Measurements from ENCODE around the gene MC4R.

Gene MC4R

DNA sequence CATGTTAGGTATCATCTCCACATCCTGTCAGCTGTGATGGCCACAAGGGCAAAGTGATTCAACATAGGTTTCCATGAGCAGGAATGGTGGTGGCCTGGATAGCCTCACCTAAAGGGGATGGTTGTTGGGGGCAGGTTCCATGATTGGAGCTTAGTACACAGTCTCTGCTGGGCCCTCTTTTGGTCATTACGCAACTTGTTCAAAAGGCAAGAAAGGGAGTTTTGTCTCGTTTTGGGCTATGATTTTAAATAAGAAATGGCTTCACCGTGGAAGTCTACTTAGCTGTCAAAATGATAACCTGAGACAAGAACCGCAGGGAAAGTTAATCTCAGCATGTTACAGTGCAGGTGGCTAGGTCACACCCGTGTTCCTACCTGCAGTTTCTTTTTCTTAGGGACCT lies 13.1 kb upstream of the MC4R start:
- H3K4me3 ChIP-seq (ENCODE audit: low read depth, low read length), result no peak overlapping the region
- no peaks in the 10 kb centered on the region for H3K9me3 ChIP-seq (ENCODE audit: control insufficient read depth, insufficient read depth, low read depth, low read length)
- no peak overlapping the region for H3K9ac ChIP-seq (ENCODE audit: low read length)
- H3K4me1 ChIP-seq (ENCODE audit: control insufficient read depth, insufficient read depth, low read length), result no peaks in the 10 kb centered on the region
- no peak overlapping the region for H3K27ac ChIP-seq (ENCODE audit: low read depth, low read length)
- H3K27me3 ChIP-seq (ENCODE audit: control insufficient read depth, insufficient read depth, low read length), result no peaks in the 10 kb centered on the region
- H3K36me3 ChIP-seq (ENCODE audit: control insufficient read depth, insufficient read depth, low read length), result no peaks in the 10 kb centered on the region

DNA sequence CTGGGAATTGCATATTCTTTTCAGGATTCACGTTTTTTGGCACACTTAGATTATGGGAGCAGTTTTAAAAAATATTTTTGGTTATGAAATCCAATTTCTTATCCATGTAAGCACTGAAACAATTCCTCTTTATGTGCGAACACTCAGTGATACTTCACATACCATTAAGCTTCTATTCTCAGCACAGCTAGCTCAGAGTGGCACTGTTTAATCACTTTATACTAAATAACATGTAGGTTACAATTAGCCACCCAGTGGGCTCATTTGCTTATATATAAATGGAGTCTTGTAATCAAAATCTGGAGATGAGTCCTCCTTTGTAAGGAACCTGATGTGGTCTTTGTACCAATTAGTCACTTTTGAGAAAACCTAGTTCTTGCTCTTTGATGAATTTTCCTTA lies 11.3 kb upstream of the MC4R start:
- no peaks in the 10 kb centered on the region for H3K36me3 ChIP-seq (ENCODE audit: control insufficient read depth, insufficient read depth, low read length)
- H3K9ac ChIP-seq (ENCODE audit: low read length), result no peak overlapping the region
- H3K27ac ChIP-seq (ENCODE audit: low read depth, low read length), result no peak overlapping the region
- H3K4me1 ChIP-seq (ENCODE audit: control insufficient read depth, insufficient read depth, low read length), result no peaks in the 10 kb centered on the region
- no peak overlapping the region for H3K4me3 ChIP-seq (ENCODE audit: low read depth, low read length)
- H3K9me3 ChIP-seq (ENCODE audit: control insufficient read depth, insufficient read depth, low read depth, low read length), result no peaks in the 10 kb centered on the region
- H3K27me3 ChIP-seq (ENCODE audit: control insufficient read depth, insufficient read depth, low read length), result no peaks in the 10 kb centered on the region

GRCh38 chr18:60377778-60378469 lies 5.3 kb upstream of the MC4R start:
- H3K4me1 ChIP-seq (ENCODE audit: control insufficient read depth, insufficient read depth, low read length), result peaks cover 1% of the 10 kb centered on the region; the same call in 1 of the 2 replicates
- no peak overlapping the region for H3K27ac ChIP-seq (ENCODE audit: low read depth, low read length)
- H3K27me3 ChIP-seq (ENCODE audit: control insufficient read depth, insufficient read depth, low read length), result no peaks in the 10 kb centered on the region

DNA sequence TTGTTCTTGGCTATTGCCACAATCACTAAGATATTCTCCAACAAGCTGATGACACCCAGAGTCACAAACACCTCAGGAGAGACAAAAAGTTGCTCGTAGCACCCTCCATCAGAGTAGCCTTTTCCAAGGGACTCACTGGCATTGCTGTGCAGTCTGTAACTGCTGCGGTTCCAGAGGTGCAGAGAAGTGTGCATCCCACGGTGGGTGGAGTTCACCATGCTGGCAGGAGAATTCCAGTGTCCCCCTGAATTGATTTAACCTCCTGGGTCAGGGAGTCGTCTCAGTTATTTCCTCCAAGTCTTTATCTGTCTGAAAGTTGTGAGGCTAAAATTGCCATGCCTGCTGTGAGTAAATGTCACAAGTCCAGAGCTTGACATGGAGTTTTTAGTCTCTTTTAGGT lies 443 bp downstream of the MC4R start:
- H3K9me3 ChIP-seq (ENCODE audit: control insufficient read depth, insufficient read depth, low read depth, low read length), result no peaks in the 10 kb centered on the region
- H3K27ac ChIP-seq (ENCODE audit: low read depth, low read length), result no peak overlapping the region
- H3K27me3 ChIP-seq (ENCODE audit: control insufficient read depth, insufficient read depth, low read length), result no peaks in the 10 kb centered on the region
- no peak overlapping the region for H3K4me3 ChIP-seq (ENCODE audit: low read depth, low read length)
- H3K9ac ChIP-seq (ENCODE audit: low read length), result no peak overlapping the region
- H3K4me1 ChIP-seq (ENCODE audit: control insufficient read depth, insufficient read depth, low read length), result peaks cover 7% of the 10 kb centered on the region
- no peaks in the 10 kb centered on the region for H3K36me3 ChIP-seq (ENCODE audit: control insufficient read depth, insufficient read depth, low read length)

More at GRCh38 chr18:60377778-60378469, 5.3 kb upstream of the MC4R start:
- no peak overlapping the region for H3K4me3 ChIP-seq (ENCODE audit: low read depth, low read length)
- H3K36me3 ChIP-seq (ENCODE audit: control insufficient read depth, insufficient read depth, low read length), result no peaks in the 10 kb centered on the region
- H3K9me3 ChIP-seq (ENCODE audit: control insufficient read depth, insufficient read depth, low read depth, low read length), result no peaks in the 10 kb centered on the region
- no peak overlapping the region for H3K9ac ChIP-seq (ENCODE audit: low read length)

DNA sequence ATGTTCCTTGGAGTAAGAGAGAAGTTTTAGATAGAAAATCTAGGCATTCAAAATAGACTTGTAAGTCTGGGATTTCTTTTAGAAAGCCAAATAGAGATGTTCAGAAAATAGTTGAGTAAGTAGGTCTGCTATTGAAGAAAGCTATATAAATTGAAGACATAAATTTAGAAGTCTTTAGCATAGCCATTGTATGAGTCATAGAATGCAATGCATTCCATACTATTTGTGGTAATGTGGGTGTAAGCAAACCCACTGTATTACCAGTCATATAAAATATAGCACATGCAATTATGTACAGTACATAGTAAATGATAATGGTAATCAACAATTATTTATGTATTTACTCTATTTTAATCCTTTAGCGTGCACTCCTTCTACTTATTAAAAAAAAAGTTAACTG lies 14.1 kb downstream of the MC4R start:
- Histone ChIP-seq H3K27me3 (ENCODE audit: control insufficient read depth, insufficient read depth, low read length) (no peaks in the 10 kb centered on the region), H3K4me1 (ENCODE audit: control insufficient read depth, insufficient read depth, low read length) (no peaks in the 10 kb centered on the region), H3K9me3 (ENCODE audit: control insufficient read depth, insufficient read depth, low read depth, low read length) (no peaks in the 10 kb centered on the region), H3K4me3 (ENCODE audit: low read depth, low read length) (no peak overlapping the region), H3K9ac (ENCODE audit: low read length) (no peak overlapping the region), H3K36me3 (ENCODE audit: control insufficient read depth, insufficient read depth, low read length) (no peaks in the 10 kb centered on the region), H3K27ac (ENCODE audit: low read depth, low read length) (no peak overlapping the region)

DNA sequence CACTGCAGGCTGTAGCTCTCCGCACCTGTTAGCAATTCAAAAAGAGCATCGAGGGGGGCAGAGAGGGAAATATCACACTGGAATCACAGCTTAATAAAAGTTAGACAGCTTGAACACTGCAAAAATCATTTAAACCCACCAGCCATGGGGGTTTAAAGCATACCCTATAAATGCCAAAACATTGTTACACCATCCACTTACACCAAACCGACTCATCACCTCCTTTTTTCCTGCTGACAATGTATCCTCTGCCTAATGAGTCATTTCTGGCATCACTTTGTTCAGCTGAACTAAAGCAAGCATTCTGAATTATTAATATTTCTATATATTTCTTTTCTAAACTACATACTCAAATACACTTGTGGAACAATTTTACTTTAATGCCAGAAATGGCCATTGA lies 21.6 kb downstream of the MC4R start:
- no peaks in the 10 kb centered on the region for H3K9me3 ChIP-seq (ENCODE audit: control insufficient read depth, insufficient read depth, low read depth, low read length)
- H3K4me3 ChIP-seq (ENCODE audit: low read depth, low read length), result no peak overlapping the region
- no peak overlapping the region for H3K9ac ChIP-seq (ENCODE audit: low read length)

DNA sequence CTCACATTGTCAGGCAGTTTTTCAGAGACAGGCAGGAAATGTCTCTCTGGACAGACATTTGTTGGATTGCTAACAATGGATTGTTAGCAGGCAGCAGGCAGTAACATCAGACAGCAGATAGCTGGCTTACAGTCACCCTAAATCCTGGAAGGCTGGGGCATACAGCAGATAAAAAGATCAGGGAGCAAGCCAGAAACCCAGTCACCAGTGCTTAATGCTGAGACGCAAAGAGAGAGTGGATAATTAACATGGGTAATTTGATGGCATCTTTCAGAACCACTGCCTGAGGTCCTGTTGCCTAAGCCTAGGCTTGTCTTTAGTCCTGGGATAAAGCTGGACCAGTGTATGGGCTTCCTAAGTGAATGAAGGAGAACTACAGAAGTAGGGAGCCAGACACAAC lies 22.4 kb downstream of the MC4R start:
- no peak overlapping the region for H3K27ac ChIP-seq (ENCODE audit: low read depth, low read length)
- no peak overlapping the region for H3K4me3 ChIP-seq (ENCODE audit: low read depth, low read length)
- no peaks in the 10 kb centered on the region for H3K9me3 ChIP-seq (ENCODE audit: control insufficient read depth, insufficient read depth, low read depth, low read length)
- no peak overlapping the region for H3K9ac ChIP-seq (ENCODE audit: low read length)
- H3K4me1 ChIP-seq (ENCODE audit: control insufficient read depth, insufficient read depth, low read length), result no peaks in the 10 kb centered on the region; the same call in 1 of the 2 replicates
- H3K36me3 ChIP-seq (ENCODE audit: control insufficient read depth, insufficient read depth, low read length), result no peaks in the 10 kb centered on the region
- no peaks in the 10 kb centered on the region for H3K27me3 ChIP-seq (ENCODE audit: control insufficient read depth, insufficient read depth, low read length)

More for the DNA sequence above, 21.6 kb downstream of the MC4R start:
- H3K4me1 ChIP-seq (ENCODE audit: control insufficient read depth, insufficient read depth, low read length), result no peaks in the 10 kb centered on the region
- H3K27me3 ChIP-seq (ENCODE audit: control insufficient read depth, insufficient read depth, low read length), result no peaks in the 10 kb centered on the region
- H3K36me3 ChIP-seq (ENCODE audit: control insufficient read depth, insufficient read depth, low read length), result no peaks in the 10 kb centered on the region
- H3K27ac ChIP-seq (ENCODE audit: low read depth, low read length), result no peak overlapping the region

- no peak overlapping the region for H3K27ac ChIP-seq (ENCODE audit: low read depth, low read length)
- H3K36me3 ChIP-seq (ENCODE audit: control insufficient read depth, insufficient read depth, low read length), result no peaks in the 10 kb centered on the region
- H3K9ac ChIP-seq (ENCODE audit: low read length), result no peak overlapping the region
- H3K9me3 ChIP-seq (ENCODE audit: control insufficient read depth, insufficient read depth, low read depth, low read length), result no peaks in the 10 kb centered on the region
- H3K27me3 ChIP-seq (ENCODE audit: control insufficient read depth, insufficient read depth, low read length), result no peaks in the 10 kb centered on the region
- no peaks in the 10 kb centered on the region; the same call in 1 of the 2 replicates for H3K4me1 ChIP-seq (ENCODE audit: control insufficient read depth, insufficient read depth, low read length)
- H3K4me3 ChIP-seq (ENCODE audit: low read depth, low read length), result no peak overlapping the region
Measured at GRCh38 chr18:60347526-60348045, 25.0 kb downstream of the MC4R start.

DNA sequence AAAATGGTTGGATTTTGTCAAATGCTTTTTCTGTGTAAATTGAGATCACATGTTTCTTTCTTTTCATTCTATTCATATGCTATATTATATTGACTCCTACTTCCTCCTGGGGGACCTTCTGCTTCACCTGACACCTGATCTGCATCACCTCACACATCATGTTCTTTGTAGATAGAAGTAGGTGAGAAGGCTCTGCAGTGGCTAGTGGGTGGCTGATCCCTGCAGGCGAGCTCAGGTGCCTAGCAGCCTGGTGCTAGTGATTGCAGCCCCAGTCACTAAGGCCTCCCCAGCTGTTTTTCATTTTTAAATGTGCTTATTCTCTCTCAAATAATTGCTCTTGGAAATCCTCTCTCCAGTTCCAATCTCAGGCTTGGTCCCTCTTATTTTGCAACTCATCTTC lies 33.6 kb downstream of the MC4R start:
- Histone ChIP-seq H3K27me3 (ENCODE audit: control insufficient read depth, insufficient read depth, low read length) (no peaks in the 10 kb centered on the region), H3K9ac (ENCODE audit: low read length) (no peak overlapping the region), H3K27ac (ENCODE audit: low read depth, low read length) (no peak overlapping the region), H3K4me3 (ENCODE audit: low read depth, low read length) (no peak overlapping the region), H3K9me3 (ENCODE audit: control insufficient read depth, insufficient read depth, low read depth, low read length) (no peaks in the 10 kb centered on the region), H3K4me1 (ENCODE audit: control insufficient read depth, insufficient read depth, low read length) (no peaks in the 10 kb centered on the region; the same call in 1 of the 2 replicates), H3K36me3 (ENCODE audit: control insufficient read depth, insufficient read depth, low read length) (no peaks in the 10 kb centered on the region)

- Histone ChIP-seq H3K4me3 (ENCODE audit: low read depth, low read length) (no peak overlapping the region), H3K36me3 (ENCODE audit: control insufficient read depth, insufficient read depth, low read length) (no peaks in the 10 kb centered on the region), H3K4me1 (ENCODE audit: control insufficient read depth, insufficient read depth, low read length) (no peaks in the 10 kb centered on the region), H3K27ac (ENCODE audit: low read depth, low read length) (no peak overlapping the region), H3K27me3 (ENCODE audit: control insufficient read depth, insufficient read depth, low read length) (no peaks in the 10 kb centered on the region), H3K9ac (ENCODE audit: low read length) (no peak overlapping the region), H3K9me3 (ENCODE audit: control insufficient read depth, insufficient read depth, low read depth, low read length) (peaks cover 11% of the 10 kb centered on the region; the same call in 1 of the 2 replicates)
Measured at GRCh38 chr18:60331890-60332289, 40.7 kb downstream of the MC4R start.

- Histone ChIP-seq H3K36me3 (ENCODE audit: control insufficient read depth, insufficient read depth, low read length) (no peaks in the 10 kb centered on the region), H3K9me3 (ENCODE audit: control insufficient read depth, insufficient read depth, low read depth, low read length) (peaks cover 11% of the 10 kb centered on the region), H3K27me3 (ENCODE audit: control insufficient read depth, insufficient read depth, low read length) (no peaks in the 10 kb centered on the region), H3K9ac (ENCODE audit: low read length) (no peak overlapping the region), H3K4me3 (ENCODE audit: low read depth, low read length) (no peak overlapping the region), H3K4me1 (ENCODE audit: control insufficient read depth, insufficient read depth, low read length) (no peaks in the 10 kb centered on the region), H3K27ac (ENCODE audit: low read depth, low read length) (no peak overlapping the region)
Measured at GRCh38 chr18:60329131-60329530, 43.4 kb downstream of the MC4R start.
